Activated T-helper 1 cell treated with Interleukin-2 at 50 U/mL for 16 hours (primary cell): ENCODE results near the gene LMCD1.

Experiments
- DNase-seq: peaks from one replicate; pipeline ENCODE4 v3.0.0-alpha.2; 2020; ENCODE audit warnings: low read depth

LMCD1 gene, protein sequence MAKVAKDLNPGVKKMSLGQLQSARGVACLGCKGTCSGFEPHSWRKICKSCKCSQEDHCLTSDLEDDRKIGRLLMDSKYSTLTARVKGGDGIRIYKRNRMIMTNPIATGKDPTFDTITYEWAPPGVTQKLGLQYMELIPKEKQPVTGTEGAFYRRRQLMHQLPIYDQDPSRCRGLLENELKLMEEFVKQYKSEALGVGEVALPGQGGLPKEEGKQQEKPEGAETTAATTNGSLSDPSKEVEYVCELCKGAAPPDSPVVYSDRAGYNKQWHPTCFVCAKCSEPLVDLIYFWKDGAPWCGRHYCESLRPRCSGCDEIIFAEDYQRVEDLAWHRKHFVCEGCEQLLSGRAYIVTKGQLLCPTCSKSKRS

DNA sequence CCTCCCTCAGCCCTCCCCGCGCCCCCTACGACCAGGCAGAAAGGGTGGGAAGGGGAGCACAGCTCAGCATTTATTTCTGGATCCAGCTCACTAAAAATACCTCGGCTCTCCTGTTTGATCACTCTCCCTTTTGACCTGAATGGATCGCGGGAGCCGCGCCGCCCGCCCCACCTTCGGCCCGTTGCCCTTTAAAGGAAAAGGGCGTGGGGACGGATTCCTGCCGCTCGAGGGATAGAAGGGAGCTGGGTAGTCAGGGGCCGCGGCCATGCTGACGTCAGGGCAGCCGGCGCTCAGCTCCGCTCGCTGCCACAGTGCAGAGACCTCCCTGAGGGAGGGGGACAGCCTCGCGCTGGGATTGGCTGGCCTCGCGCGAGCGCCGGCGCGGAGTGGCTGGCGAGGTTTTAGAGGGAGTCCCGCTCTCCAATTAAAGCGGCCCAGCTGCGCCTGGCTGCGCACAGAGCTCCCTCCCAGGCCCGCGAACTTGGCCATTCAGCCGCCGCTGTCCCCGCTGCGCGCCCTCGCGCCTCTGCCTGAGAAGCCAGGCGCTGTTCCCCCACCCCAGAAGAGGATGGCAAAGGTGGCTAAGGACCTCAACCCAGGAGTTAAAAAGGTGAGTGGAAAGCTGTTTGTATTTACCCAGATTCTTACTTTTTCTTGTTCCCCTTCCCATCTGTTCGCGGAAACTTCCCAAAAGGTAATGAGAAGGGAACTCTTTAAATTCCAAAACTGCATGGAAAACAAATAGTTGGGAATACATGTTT, at the start of gene LMCD1:
LMCD1 (plus strand) TSS at position 453 of the 761 bp plus-strand sequence; CDS start at position 569, 116 bp downstream.
- DNase-seq = peak; percentile 53

- DNase-seq = no peak
Measured at GRCh38 chr3:8452112-8452511, 49.5 kb upstream of the LMCD1 start.

DNA sequence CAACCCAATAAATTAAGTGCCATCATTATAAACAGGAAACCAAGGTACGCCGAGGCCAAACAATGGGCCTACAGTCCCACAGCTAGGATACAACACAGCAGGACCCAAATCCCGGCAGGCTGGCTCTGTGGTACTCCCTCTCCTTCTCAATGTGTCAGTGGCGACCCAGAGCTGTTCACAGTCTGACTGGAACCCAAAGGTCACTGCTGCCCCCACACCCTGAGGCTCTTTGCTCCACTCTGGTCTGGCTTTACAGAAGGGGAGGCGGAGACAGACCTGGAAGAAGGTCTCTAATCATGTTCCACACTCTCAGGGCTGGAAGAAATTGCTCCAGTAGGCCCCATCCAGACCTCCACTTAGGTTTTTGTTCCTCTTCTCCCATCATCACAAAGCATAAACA, 48.5 kb upstream of the LMCD1 start:
- DNase-seq = no peak

DNA sequence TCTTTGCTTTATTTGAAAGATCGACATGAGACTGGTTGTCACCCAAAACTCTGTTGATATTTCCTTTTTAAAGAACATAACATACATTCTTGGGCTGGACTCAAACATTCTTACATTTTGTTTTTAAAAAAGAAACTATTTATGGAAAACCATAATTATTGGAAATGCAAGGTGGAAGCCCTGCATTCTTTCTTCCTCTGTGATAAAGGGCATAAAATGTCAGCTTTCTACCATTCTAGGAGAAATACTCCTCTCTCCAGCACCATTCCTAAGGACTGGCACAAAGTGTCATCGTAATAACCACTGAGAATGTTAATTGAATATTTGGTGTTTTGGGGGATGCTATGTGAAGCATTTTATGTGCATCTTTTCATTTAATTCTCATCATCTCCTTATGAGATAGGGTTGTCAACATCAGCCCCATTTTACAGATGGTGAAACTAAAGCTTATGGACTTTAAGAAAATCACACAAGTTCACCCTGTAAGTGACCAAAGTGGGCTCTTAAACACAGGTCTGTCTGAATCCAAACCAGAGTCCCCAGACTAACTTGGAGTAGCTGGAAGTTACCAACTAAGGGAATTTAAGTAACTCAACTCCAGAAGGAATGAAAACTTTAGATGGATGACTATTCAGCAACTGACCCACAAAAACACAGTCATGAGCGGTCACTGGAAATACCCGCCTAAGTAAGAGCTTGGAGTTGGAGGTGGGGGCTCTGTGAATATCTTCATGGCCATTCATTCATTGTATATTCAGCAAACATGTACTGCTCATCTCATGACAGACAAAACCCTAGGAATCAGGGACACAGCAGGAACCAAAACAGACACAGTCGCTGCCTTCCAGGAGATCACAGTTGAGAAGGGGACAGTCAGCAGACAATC, 45.9 kb upstream of the LMCD1 start:
- DNase-seq = no peak

DNA sequence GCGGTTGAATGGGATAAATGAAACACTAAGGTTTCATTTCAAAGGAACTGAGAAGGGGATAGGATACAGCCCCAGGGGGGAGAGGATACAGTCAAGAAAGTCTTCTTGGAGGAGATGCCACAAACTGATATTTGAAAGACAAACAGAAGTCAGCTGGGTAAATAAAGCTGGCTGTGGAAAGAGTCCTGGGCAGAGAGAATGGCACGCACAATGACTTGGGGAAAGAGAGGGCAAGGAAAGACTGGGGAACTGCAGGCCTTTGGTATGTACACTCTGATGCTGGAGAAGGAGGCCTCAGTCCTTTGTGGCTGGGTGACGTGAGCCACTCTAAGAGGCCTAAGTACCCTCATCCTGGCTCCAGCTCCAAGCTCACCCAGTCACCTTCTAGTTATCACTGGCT, 45.2 kb upstream of the LMCD1 start:
- no peak for DNase-seq

GRCh38 chr3:8457039-8457438, 44.6 kb upstream of the LMCD1 start:
- no peak for DNase-seq

DNA sequence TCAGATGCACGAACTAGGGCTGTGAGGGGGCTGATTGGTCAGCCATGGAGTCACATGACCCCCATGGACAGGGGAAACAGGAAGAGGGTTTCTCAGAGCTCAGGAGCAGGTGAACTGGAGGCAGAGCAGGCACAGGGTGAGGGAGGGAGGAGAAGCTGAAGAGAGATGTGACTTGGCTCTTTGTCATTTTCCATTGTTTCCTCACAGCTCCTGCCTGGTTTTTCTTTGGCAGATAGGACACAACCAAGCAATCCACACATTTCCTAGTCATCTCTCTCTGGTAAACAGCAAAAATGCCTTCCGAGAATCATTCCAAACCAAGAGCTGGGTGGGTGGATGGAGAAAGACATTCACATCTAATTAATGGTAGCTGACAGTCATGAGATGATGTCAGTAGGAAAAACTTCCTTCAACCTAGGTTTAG, 43.4 kb upstream of the LMCD1 start:
- no peak for DNase-seq

DNA sequence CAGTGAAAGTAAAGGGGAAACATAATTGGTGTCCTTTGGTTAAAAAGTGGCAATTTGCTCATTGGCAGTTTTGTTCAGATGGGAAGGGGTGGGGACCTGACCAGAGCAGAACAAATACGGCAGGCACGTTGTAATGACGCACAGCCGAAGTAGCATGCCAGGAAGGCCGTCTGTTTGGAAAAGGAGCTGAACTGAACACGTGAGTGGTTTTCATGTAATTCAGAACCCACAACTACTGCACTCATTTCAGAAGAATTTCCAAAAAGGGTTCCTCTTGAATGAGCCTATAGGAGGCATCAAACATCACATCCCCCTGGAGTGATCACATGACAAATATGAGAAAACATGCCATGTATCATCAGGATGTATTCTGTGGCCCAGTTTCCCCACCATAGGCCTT, 42.9 kb upstream of the LMCD1 start:
- DNase-seq = no peak

- no peak for DNase-seq
Measured at GRCh38 chr3:8460050-8460708, 41.4 kb upstream of the LMCD1 start.

DNA sequence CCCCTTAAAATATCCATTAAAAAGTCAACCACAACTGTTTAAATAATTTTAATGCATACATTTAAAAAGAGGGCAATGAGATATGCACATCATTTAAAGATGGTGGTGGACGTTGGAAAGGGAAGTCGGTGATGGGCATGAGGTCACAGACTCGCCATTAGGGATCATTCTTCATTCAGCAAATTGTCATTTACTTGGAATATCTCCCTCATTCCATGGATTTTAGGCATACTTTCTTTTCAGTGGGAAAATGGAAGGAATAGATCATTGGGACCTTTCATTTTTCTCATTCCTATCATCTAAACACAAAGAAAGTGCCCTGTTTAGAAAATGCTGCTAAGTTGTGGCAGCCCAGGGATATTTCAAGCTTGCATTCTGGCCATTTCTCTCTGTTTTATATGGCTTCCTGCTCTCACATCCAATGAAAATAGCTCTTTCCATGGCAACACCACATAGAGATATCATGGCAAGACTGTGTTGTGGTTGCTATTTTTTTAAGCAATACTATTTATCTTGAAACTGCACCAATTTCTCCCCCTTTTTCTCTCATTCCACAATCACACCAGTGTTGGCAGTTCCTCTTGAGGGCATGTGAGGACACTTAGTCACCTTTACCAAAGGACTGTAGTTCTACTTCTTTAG, 40.7 kb upstream of the LMCD1 start:
- no peak for DNase-seq

- no peak for DNase-seq
Measured at GRCh38 chr3:8464668-8465067, 37.0 kb upstream of the LMCD1 start.

GRCh38 chr3:8466526-8466925, 35.1 kb upstream of the LMCD1 start:
- no peak for DNase-seq

GRCh38 chr3:8470801-8471200, 30.8 kb upstream of the LMCD1 start:
- DNase-seq = no peak

DNA sequence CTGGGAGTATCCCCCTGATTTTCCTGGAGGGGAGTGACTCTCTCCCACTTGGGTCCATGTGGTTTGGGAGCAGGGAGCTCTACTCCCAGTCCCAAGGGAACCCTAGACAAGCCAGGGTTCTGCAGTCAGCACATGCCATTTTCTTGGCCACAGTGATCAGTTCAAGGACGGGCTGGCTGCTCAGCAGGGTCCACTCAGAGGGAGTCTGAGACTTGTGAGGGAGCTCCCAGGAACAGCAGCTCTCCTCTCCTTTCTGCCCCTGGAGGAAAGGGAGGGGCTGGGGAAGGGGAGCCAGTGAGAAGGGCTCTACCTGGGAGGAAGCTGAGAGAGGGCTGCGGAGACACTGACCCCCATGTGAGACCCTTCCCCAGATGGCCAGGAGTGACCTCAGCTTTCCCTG, 29.1 kb upstream of the LMCD1 start:
- no peak for DNase-seq

- no peak for DNase-seq
Measured at GRCh38 chr3:8473029-8473428, 28.6 kb upstream of the LMCD1 start.

DNA sequence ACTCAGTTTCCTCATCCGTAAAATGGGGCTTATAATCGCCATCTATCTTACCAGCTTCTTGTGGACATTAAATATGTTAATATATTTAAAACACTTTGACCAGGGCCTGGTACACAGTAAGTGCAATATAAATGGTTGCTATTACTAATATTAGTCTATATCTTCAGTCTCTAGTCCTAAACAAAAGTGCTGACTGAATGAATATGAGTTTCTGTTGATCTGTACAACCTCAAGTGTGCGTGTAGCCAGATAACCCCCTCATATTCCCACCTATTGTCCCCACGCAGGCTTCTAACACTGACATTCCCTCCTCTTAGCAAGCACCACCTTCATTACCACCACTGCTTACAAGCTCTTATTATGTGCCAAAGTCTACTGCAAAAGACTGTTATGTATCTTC, 27.6 kb upstream of the LMCD1 start:
- no peak for DNase-seq

GRCh38 chr3:8474991-8475390, 26.6 kb upstream of the LMCD1 start:
- DNase-seq = no peak

DNA sequence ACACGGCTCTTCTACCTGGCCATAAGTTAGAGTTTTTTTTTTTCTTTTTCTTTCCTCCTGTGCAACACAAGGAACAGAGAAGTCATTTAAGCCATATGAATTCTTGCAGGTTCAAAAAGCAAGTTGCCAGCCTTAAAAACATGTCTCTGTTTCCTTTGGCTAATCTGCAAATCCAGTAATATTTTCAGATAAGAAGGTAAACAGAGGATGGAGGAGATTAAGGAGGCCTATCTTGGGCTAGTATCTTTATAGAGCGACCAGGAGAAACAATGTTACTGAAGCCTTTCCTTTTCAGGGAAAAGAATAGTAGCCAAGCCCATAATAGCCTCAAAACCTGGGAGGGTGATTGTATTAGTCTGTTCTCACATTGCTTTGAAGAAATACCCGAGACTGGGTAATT, 20.9 kb upstream of the LMCD1 start:
- DNase-seq = no peak

DNA sequence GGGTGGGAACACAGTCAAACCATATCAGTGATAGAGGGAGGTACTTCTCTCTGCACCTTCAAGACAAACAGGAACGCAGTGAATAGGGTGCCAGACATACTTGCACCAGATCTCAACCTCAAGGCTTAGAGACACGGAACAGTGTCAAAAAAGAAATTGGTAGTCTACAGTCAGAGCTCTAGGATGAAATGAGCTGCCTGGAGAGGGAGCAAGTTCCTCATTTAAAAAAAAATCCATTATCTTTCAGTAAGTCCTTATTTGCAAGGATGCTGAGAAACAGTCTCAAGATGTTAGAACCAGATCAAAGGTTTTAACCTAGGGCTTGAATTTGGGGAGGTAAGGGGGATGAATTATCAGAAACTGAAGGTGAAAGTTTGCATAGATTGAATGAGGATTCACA, 20.2 kb upstream of the LMCD1 start:
- no peak for DNase-seq

DNA sequence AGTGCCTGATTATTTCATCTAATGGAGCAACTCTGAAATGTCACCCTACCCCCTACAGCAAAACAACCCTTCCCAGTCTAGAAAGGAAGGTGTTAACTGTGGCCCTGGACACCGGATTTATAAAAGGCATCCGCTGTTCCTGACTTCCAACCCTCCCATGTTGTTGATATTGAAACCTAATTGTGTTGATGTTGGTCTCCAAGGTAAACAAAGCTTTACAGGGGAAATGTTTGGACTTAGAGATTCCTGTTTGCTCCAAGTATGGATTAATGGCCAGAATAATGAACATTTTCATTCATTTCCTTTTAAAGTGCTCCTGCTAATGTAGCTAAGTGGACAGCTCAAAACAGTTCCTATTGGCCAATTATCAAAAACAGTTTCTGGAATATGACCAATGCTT, 19.4 kb upstream of the LMCD1 start:
- DNase-seq = no peak

- DNase-seq = no peak
Measured at GRCh38 chr3:8482960-8483665, 18.5 kb upstream of the LMCD1 start.
